ENCODE measurements around the gene PHACTR3. TPM values are rescaled to one million over a fixed set of nuclear protein-coding genes. Genes with fewer than 3 reads are reported as not detected.

Gene PHACTR3
- total and polyA plus RNA-seq, 2 of the 8 experiments (the other 6 are each of a cell fraction or from before 2014, with no cell fraction given) = 0.05 to 0.13 TPM

DNA sequence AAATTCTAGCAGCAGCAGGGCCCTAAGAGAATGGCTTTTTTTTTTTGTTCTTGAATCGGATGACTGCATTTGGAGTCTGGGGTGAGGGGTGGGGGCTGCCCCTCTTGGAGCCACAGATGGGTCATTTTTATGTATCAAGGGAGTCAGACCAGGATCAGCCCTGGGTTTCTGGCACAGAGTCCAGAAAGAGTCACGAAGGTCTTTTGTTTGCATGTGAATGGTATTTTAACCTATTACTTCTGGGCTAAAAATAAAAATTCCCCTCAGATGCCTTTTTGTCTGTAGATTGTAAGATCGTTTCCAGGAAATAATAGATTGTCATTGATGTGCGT lies 72.5 kb downstream of the PHACTR3 start:
- Histone ChIP-seq H2BK20ac (ENCODE audit: low read length) (no peak overlapping the region), H3K18ac (ENCODE audit: extremely low read depth, low read length) (no peak overlapping the region), H3K4me3 (ENCODE audit: extremely low read depth in 1 of 4, insufficient read depth in 2 of 4, low read depth in 3 of 4, low read length in 4 of 4) (no peak overlapping the region), H3K79me2 (ENCODE audit: control insufficient read depth in 1 of 2, insufficient read depth in 2 of 2, low read length in 2 of 2) (no peaks in the 10 kb centered on the region), H3K36me3 (ENCODE audit: control insufficient read depth in 2 of 4, insufficient read depth in 4 of 4, low read length in 3 of 4) (no peaks in the 10 kb centered on the region), H3K14ac (ENCODE audit: insufficient read length) (no peak overlapping the region), H4K20me1 (replicated peaks in 1 of 2; ENCODE audit: control insufficient read depth in 1 of 2, insufficient read depth in 2 of 2, low read length in 2 of 2) (no peaks in the 10 kb centered on the region), H3K4me2 (ENCODE audit: insufficient read depth in 1 of 2, low read depth in 2 of 2, low read length in 2 of 2) (no peak overlapping the region), H3K27me3 (replicated peaks in 1 of 4; ENCODE audit: control insufficient read depth in 3 of 4, extremely low read depth in 1 of 4, insufficient read depth in 3 of 4, low read length in 3 of 4) (no peaks in the 10 kb centered on the region), H4K8ac (ENCODE audit: extremely low read depth, insufficient read depth, low read length) (no peak overlapping the region), H4K91ac (replicated peaks; ENCODE audit: insufficient read length, low read length) (no peak overlapping the region), H3K4me1 (replicated peaks in 1 of 4; ENCODE audit: control insufficient read depth in 3 of 4, insufficient read depth in 4 of 4, low read length in 3 of 4) (no peaks in the 10 kb centered on the region), H2BK5ac (ENCODE audit: low read depth, low read length) (no peak overlapping the region), H2AFZ (ENCODE audit: low read length) (no peak overlapping the region), H2BK120ac (replicated peaks; ENCODE audit: low read depth, low read length) (no peak overlapping the region), H3K27ac (ENCODE audit: low read depth, low read length) (no peak overlapping the region), H3K9ac (replicated peaks in 1 of 4; ENCODE audit: extremely low read depth in 1 of 4, low read depth in 3 of 4, low read length in 3 of 4) (no peak overlapping the region), H2BK12ac (ENCODE audit: low read depth, low read length) (no peak overlapping the region), H2BK15ac (ENCODE audit: low read length) (no peak overlapping the region), H3K4ac (replicated peaks; ENCODE audit: insufficient read length, low read depth, low read length) (no peak overlapping the region), H3K23me2 (ENCODE audit: low read depth, low read length) (no peaks in the 10 kb centered on the region), H3K23ac (ENCODE audit: insufficient read length) (no peak overlapping the region), H3K79me1 (ENCODE audit: low read depth, low read length) (no peaks in the 10 kb centered on the region), H2AK5ac (ENCODE audit: low read depth, low read length) (no peak overlapping the region), H3K56ac (replicated peaks; ENCODE audit: insufficient read length, low read depth, low read length) (no peak overlapping the region), H4K5ac (ENCODE audit: insufficient read length, low read depth, low read length) (no peak overlapping the region), H3K9me3 (ENCODE audit: insufficient read depth in 2 of 2, low read depth in 1 of 2, low read length in 1 of 2) (peaks cover 84 to 97% of the 10 kb centered on the region in 2 experiments)
- CTCF ChIA-PET (ENCODE audit: partially characterized antibody) = no interaction called here
- 68% methylated on average over 4 of the region's 4 CpGs; no CpG with 5 or more reads in 1 of the 2 experiments for WGBS, 2 experiments (ENCODE audit: extremely low coverage in 1 of 2, insufficient coverage in 1 of 2, insufficient read length in 1 of 2, insufficient replicate concordance in 2 of 2, low coverage in 1 of 2, low lambda C conversion rate in 2 of 2, missing lambda C conversion rate in 1 of 2)
- no peak for FAIRE-seq
- DNase-seq (ENCODE audit: low read depth in 1 of 2, low spot score in 2 of 2) = no peak
- POLR2A ChIA-PET (ENCODE audit: partially characterized antibody) = no interaction called here
- TF ChIP-seq CHD2 (IDR thresholded peaks at IDR 0.05; ENCODE audit: low read length) = no peak
- no peak for TF ChIP-seq JUND (IDR thresholded peaks at IDR 0.05; ENCODE audit: low read length)
- no peak for TF ChIP-seq TAF7 (optimal IDR thresholded peaks at IDR 0.05; ENCODE audit: borderline replicate concordance, low read depth, low read length)
- TF ChIP-seq GTF2F1 (IDR thresholded peaks at IDR 0.05; ENCODE audit: borderline replicate concordance, low read depth, low read length) = no peak
- TF ChIP-seq POU5F1 (IDR thresholded peaks at IDR 0.05; ENCODE audit: low read depth, low read length) = no peak
- TF ChIP-seq RAD21 (IDR thresholded peaks at IDR 0.05 in 1 of 2, conservative IDR thresholded peaks at IDR 0.05 in 1 of 2; ENCODE audit: low read depth in 2 of 2, low read length in 2 of 2) = no peak
- TF ChIP-seq SP2 (IDR thresholded peaks at IDR 0.05; ENCODE audit: low read length) = no peak
- TF ChIP-seq SP4 (IDR thresholded peaks at IDR 0.05; ENCODE audit: low read length) = no peak
- TF ChIP-seq CHD1 (IDR thresholded peaks at IDR 0.05; ENCODE audit: low read depth, low read length) = no peak
- no peak for TF ChIP-seq CTBP2 (IDR thresholded peaks at IDR 0.05; ENCODE audit: borderline replicate concordance, insufficient read depth, insufficient read length, low read length)
- no peak for TF ChIP-seq BRCA1 (IDR thresholded peaks at IDR 0.05; ENCODE audit: low read depth, low read length)
- TF ChIP-seq EP300 (IDR thresholded peaks at IDR 0.05; ENCODE audit: borderline replicate concordance in 1 of 2, low read depth in 2 of 2, low read length in 2 of 2) = no peak
- TF ChIP-seq SRF (IDR thresholded peaks at IDR 0.05; ENCODE audit: low read depth, low read length) = no peak
